ENCODE measurements around the gene WWOX. TPM values are rescaled to one million over a fixed set of nuclear protein-coding genes. Genes with fewer than 3 reads are reported as not detected.

The WWOX gene
- total and polyA plus RNA-seq, 2 of the 13 experiments (the other 11 are each of a cell fraction or from before 2014, with no cell fraction given), result 9.1 to 37.4 TPM

DNA sequence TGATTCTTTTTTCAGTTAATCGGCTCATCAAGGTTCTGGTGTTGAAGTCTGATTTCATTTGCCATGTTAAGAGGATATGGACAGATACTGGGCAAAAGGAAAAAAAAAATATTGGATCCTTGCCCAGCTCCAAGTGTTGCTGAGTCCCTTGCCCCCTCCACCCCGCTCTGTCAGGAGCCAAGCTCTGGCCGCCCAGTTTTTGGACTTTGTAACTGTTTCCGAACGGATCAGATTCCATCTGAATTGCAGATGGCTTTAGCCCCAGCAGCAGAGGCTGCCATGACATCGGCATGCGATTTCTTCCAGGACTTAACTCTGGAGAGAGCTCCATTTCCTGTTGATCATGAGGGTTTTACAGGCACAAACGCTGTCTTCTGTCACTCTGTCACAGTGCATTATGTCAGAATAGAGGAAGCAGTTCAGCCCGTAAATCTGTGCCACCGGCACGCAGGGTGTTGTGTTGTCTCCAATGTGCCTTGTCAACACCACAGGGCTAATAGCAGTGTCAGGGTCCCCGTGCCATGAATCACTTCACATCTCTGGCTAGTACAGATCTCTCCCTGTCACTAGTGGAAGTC is 885.5 kb downstream of the WWOX start (continued):
- TF ChIP-seq, protein P1, sequence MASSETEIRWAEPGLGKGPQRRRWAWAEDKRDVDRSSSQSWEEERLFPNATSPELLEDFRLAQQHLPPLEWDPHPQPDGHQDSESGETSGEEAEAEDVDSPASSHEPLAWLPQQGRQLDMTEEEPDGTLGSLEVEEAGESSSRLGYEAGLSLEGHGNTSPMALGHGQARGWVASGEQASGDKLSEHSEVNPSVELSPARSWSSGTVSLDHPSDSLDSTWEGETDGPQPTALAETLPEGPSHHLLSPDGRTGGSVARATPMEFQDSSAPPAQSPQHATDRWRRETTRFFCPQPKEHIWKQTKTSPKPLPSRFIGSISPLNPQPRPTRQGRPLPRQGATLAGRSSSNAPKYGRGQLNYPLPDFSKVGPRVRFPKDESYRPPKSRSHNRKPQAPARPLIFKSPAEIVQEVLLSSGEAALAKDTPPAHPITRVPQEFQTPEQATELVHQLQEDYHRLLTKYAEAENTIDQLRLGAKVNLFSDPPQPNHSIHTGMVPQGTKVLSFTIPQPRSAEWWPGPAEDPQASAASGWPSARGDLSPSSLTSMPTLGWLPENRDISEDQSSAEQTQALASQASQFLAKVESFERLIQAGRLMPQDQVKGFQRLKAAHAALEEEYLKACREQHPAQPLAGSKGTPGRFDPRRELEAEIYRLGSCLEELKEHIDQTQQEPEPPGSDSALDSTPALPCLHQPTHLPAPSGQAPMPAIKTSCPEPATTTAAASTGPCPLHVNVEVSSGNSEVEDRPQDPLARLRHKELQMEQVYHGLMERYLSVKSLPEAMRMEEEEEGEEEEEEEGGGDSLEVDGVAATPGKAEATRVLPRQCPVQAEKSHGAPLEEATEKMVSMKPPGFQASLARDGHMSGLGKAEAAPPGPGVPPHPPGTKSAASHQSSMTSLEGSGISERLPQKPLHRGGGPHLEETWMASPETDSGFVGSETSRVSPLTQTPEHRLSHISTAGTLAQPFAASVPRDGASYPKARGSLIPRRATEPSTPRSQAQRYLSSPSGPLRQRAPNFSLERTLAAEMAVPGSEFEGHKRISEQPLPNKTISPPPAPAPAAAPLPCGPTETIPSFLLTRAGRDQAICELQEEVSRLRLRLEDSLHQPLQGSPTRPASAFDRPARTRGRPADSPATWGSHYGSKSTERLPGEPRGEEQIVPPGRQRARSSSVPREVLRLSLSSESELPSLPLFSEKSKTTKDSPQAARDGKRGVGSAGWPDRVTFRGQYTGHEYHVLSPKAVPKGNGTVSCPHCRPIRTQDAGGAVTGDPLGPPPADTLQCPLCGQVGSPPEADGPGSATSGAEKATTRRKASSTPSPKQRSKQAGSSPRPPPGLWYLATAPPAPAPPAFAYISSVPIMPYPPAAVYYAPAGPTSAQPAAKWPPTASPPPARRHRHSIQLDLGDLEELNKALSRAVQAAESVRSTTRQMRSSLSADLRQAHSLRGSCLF (CRISPR knock-in tag; IDR thresholded peaks at IDR 0.05; ENCODE audit: borderline replicate concordance), result no peak
- TF ChIP-seq SAFB2 (CRISPR knock-in tag; IDR thresholded peaks at IDR 0.05; ENCODE audit: borderline replicate concordance, low read depth) (no peak), ZNF251 (CRISPR knock-in tag; IDR thresholded peaks at IDR 0.05) (no peak), SMARCE1 (IDR thresholded peaks at IDR 0.05; ENCODE audit: borderline replicate concordance) (no peak), KDM6A (CRISPR knock-in tag; IDR thresholded peaks at IDR 0.05; ENCODE audit: low read depth) (no peak), ZNF562 (CRISPR knock-in tag; IDR thresholded peaks at IDR 0.05; ENCODE audit: borderline replicate concordance) (no peak), NFE2L1 (CRISPR knock-in tag; IDR thresholded peaks at IDR 0.05; ENCODE audit: borderline replicate concordance) (no peak), ZNF543 (CRISPR knock-in tag; IDR thresholded peaks at IDR 0.05) (no peak), ZNF282 (IDR thresholded peaks at IDR 0.05; ENCODE audit: partially characterized antibody) (no peak), CEBPG (CRISPR knock-in tag; IDR thresholded peaks at IDR 0.05) (no peak), PHF5A (CRISPR knock-in tag; IDR thresholded peaks at IDR 0.05; ENCODE audit: low read depth, unreplicated experiment) (no peak), ZNF326 (CRISPR knock-in tag; IDR thresholded peaks at IDR 0.05; ENCODE audit: borderline replicate concordance) (no peak), MXI1 (IDR thresholded peaks at IDR 0.05; ENCODE audit: borderline replicate concordance, low read depth, low read length) (peak; percentile 48; the same call in 1 of the 3 replicates)
- TF ChIP-seq, protein P2, sequence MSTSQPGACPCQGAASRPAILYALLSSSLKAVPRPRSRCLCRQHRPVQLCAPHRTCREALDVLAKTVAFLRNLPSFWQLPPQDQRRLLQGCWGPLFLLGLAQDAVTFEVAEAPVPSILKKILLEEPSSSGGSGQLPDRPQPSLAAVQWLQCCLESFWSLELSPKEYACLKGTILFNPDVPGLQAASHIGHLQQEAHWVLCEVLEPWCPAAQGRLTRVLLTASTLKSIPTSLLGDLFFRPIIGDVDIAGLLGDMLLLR (CRISPR knock-in tag; IDR thresholded peaks at IDR 0.05), result no peak
- TF ChIP-seq, protein P3, sequence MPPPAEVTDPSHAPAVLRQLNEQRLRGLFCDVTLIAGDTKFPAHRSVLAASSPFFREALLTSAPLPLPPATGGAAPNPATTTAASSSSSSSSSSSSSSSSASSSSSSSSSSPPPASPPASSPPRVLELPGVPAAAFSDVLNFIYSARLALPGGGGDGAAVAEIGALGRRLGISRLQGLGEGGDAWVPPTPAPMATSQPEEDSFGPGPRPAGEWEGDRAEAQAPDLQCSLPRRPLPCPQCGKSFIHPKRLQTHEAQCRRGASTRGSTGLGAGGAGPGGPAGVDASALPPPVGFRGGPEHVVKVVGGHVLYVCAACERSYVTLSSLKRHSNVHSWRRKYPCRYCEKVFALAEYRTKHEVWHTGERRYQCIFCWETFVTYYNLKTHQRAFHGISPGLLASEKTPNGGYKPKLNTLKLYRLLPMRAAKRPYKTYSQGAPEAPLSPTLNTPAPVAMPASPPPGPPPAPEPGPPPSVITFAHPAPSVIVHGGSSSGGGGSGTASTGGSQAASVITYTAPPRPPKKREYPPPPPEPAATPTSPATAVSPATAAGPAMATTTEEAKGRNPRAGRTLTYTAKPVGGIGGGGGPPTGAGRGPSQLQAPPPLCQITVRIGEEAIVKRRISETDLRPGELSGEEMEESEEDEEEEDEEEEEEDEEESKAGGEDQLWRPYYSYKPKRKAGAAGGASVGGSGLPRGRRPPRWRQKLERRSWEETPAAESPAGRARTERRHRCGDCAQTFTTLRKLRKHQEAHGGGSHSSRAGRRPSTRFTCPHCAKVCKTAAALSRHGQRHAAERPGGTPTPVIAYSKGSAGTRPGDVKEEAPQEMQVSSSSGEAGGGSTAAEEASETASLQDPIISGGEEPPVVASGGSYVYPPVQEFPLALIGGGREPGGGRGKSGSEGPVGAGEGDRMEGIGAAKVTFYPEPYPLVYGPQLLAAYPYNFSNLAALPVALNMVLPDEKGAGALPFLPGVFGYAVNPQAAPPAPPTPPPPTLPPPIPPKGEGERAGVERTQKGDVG (CRISPR knock-in tag; IDR thresholded peaks at IDR 0.05; ENCODE audit: borderline replicate concordance), result no peak
- TF ChIP-seq, protein P4, sequence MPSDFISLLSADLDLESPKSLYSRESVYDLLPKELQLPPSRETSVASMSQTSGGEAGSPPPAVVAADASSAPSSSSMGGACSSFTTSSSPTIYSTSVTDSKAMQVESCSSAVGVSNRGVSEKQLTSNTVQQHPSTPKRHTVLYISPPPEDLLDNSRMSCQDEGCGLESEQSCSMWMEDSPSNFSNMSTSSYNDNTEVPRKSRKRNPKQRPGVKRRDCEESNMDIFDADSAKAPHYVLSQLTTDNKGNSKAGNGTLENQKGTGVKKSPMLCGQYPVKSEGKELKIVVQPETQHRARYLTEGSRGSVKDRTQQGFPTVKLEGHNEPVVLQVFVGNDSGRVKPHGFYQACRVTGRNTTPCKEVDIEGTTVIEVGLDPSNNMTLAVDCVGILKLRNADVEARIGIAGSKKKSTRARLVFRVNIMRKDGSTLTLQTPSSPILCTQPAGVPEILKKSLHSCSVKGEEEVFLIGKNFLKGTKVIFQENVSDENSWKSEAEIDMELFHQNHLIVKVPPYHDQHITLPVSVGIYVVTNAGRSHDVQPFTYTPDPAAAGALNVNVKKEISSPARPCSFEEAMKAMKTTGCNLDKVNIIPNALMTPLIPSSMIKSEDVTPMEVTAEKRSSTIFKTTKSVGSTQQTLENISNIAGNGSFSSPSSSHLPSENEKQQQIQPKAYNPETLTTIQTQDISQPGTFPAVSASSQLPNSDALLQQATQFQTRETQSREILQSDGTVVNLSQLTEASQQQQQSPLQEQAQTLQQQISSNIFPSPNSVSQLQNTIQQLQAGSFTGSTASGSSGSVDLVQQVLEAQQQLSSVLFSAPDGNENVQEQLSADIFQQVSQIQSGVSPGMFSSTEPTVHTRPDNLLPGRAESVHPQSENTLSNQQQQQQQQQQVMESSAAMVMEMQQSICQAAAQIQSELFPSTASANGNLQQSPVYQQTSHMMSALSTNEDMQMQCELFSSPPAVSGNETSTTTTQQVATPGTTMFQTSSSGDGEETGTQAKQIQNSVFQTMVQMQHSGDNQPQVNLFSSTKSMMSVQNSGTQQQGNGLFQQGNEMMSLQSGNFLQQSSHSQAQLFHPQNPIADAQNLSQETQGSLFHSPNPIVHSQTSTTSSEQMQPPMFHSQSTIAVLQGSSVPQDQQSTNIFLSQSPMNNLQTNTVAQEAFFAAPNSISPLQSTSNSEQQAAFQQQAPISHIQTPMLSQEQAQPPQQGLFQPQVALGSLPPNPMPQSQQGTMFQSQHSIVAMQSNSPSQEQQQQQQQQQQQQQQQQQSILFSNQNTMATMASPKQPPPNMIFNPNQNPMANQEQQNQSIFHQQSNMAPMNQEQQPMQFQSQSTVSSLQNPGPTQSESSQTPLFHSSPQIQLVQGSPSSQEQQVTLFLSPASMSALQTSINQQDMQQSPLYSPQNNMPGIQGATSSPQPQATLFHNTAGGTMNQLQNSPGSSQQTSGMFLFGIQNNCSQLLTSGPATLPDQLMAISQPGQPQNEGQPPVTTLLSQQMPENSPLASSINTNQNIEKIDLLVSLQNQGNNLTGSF (CRISPR knock-in tag; IDR thresholded peaks at IDR 0.05), result no peak
